GOT3 (cell line): Measurements from ENCODE around the gene MSL3.

ENCODE experiments used
- DNase-seq: peaks from one replicate; lab custom pipeline; 2025; ENCODE audit warnings: mixed read lengths; lab: John Stamatoyannopoulos, UW

Gene MSL3, protein sequence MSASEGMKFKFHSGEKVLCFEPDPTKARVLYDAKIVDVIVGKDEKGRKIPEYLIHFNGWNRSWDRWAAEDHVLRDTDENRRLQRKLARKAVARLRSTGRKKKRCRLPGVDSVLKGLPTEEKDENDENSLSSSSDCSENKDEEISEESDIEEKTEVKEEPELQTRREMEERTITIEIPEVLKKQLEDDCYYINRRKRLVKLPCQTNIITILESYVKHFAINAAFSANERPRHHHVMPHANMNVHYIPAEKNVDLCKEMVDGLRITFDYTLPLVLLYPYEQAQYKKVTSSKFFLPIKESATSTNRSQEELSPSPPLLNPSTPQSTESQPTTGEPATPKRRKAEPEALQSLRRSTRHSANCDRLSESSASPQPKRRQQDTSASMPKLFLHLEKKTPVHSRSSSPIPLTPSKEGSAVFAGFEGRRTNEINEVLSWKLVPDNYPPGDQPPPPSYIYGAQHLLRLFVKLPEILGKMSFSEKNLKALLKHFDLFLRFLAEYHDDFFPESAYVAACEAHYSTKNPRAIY

DNA sequence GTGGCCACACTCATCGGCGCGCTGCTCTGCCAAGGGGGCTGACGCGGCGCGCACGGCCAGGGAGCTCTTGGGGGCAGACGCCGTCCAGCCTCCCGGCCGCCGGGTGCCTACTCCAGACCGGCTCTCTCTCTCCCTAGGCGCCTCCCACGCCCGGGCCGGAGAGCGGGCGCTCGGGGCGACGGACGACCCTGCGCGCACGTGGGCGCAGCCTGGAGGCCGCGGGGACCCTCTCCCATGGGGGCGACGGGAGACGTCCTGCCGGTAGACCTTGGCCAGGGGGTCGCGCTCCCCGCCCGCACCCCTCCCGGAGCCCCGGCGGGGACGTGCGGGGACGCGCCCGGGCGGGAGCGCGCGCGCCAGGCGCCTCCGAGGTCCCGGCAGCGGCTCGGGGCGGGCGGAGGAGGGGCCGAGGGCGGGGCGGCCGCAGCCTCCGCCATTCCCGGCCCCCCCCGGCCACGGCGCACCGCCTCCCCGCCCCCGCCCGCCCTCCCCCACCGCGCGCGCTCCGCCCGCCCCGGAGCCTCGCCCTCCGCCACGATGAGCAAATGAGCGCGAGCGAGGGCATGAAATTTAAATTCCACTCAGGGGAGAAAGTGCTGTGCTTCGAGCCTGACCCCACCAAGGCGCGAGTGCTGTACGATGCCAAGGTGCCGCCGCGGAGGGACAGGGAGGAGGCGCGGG is at the start of gene MSL3:
Gene MSL3, plus strand, starts transcription at position 519 of the 681 bp plus-strand sequence. Its CDS starts 27 bp downstream, at position 546.
- DNase-seq, result no peak

DNA sequence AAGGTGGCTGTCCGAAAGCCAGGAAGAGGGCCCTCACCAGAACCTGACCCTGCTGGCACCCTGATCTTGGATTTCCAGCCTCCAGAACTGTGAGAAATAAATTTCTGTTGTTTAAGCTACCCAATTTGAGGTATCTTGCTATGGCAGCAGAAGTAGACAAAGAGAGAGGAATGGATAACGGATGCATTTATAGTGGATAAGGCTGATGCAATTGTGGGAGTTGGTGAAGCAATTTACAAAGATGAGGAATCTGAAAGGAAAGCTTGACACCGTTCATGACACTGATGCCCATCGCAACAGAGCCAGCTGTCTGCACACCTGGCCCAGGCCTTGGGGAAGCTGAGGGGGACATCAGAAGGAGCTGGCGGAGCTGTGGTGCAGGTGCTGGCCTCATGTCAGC is 35.7 kb upstream of the MSL3 start:
- no peak for DNase-seq

DNA sequence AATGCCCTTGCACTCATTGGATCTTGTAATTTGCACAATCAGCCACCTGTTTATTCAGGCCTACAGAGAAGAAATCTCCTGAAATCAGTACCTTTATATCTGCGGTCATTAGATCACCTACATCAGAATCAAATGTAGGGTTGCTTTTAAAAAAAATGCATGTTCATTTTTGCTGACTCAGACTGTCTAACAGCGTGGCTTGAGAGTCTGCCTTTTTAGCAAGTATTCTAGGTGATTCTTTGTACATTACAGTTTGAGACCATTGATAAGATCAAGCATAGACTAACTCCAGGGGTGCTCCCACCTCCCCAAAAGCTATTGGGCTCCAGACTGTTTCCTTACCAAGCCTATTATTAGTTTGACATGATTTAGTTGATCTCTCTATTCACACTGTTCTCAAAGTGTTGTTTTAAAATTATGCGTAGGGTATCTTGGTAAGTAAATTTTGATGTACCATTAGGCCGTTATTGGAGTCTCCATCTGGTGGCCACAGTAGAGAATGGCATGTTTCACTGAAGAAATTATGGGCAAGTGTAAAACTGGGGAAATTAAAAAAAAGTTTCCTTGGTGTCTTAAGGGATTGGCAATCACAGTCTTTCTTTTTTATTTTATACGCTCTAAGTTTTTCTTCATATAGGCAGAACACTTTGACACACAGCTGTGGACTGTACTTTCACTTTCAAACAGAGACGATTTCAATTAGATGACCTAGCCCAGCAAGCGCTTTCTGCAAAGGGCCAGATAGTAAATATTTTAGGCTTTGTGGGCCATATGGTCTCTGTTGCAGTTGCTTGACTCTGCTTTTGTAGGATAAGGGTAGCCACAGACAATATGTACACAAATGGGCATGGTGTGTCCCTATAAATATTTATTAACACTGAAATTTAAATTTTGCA is 33.7 kb upstream of the MSL3 start:
- no peak for DNase-seq

DNA sequence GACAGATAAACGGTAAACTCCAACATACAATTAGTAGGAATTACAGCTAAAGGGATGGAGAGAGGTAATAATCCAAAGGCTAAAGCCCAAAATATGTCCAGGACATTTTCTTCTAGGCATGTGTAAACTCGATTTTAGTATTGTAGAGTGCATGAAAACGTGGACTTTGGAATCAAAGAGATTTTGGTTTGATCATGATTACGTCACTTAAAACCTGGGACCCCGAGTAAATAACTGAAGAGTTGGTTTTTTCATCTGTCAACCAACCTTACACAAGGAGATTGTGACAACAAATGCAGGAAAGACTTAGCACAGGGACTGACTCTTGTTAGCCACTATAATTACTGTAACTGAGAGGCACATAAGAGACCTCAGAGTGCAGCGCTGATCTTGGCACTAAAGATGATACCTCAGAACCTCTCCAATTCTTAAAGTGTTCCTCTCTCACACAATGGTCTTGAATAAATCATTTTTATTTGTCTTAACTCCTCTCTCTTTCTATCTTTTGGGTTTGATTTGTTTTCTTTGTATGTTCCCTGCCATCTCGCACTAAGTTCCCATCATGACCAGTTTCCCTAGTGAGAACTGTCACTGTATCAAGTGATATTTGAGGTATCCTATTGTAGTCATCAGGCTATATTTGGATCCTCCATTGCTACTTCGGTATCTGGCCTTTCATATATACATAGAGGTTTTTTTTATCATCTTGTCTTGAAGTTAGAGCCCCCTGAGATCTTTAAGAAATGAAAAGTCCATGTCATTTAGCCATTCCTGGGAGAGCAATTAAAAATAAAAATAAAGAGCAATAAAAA is 32.2 kb upstream of the MSL3 start:
- DNase-seq, result no peak

DNA sequence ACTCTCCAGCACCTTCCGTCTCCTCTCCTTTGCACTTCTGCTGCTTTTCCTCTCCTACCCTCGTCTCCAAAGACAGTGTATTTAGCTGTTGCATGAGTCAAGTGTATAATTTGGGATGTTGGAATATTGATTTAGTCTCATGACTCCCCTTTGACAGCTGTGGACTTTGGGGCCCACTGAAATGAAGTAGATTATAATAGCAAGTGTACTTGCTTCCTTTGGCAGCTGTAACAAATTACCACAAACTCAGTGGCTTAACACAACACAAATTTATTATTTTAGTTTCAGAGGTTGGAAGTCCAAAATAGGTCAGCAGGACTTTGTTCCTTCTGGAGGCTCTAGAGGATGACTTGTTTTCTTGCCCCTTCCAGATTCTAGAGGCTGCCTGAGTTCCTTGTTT is 29.5 kb upstream of the MSL3 start:
- no peak for DNase-seq

DNA sequence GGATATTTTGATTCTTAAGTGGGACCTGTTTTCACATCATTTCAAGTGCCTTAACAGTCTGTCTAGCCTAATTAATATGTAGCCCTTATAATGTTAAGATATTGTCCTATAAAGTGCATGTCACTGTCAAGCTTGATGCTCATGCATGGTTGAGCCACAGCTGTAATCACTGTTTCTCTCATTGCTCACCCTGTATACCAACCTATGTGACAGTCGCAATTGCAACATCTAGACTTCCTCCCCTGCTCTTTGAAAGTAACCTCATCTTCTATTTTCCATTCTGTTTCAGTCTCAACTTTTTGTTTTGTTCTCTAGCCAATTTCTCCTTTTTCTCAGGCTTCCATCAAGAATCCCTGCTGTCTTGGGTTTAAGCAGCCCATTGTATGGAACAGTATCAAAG is 24.4 kb upstream of the MSL3 start:
- no peak for DNase-seq

DNA sequence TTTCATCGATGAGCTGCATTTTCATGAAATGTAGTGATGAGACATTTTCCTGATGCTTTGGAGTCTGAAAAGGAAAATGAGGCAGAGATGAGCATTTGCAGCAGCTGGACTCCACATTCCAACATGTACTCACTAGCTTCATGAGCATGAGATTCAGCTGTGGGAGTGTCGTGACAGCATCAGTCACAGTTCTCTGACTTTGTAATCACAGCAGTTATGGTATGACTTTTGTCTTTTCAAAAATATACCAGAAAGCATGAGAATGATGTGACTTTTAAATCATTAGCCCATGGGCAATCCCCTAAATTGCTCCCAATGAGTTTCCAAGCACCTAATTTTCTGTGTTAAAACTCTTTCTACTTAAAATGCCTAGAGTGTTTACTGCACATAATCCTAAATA is 18.3 kb upstream of the MSL3 start:
- no peak for DNase-seq

DNA sequence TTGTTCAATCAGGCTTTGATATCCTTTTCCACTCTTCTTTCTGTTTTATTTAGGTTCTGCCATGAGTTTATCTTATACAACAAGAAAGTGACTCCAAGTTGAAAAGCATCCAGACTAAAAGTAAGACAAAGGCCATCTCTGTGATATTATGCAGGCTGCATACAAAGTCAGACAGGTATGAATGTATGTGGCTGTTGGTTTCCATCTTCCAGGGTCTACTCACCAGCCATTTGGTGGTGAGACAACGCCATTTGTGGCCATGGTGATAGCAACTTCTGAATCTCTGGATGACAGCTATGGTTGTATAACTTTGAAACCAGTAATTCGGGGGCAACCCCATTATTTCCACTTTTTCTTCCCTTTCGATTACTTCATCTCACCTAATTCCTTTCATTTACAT is 17.2 kb upstream of the MSL3 start:
- DNase-seq, result no peak

DNA sequence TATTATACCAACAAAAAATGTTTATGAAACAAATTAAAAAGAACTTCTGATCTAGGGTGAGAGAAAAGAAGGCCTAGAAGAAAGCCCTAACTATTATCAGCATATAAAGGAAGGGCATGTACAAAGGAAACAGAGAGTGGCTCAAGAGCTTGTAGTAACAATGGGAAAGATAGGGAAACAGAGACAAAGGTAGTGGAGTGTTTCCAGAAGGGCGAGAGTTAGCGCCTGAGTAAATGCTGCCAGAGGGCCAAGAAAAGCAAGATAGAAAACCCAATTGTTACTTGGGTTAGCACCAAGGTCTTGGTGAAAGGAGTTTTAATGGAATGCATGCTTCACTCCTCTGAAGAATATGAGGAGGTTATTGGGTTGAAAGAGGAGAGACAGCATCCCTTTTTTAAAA is 16.5 kb upstream of the MSL3 start:
- DNase-seq, result no peak

DNA sequence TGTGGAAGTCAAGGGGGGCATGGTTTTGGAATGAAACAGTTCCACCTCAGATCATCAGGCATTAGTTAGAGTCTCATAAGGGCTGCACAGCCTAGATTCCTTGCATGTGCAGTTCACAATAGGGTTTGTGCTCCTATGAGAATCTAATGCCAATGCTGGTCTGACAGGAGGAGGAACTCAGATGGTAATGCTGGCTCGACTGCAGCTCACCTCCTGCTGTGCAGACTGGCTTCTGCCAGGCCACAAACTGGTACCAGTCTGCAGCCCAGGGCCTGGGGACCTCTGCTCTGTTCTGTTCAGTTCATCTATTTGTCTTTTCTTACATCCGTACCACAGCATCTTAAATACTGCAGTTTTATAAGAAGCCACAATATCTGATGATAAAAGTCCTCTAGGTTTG is 12.2 kb upstream of the MSL3 start:
- no peak for DNase-seq

DNA sequence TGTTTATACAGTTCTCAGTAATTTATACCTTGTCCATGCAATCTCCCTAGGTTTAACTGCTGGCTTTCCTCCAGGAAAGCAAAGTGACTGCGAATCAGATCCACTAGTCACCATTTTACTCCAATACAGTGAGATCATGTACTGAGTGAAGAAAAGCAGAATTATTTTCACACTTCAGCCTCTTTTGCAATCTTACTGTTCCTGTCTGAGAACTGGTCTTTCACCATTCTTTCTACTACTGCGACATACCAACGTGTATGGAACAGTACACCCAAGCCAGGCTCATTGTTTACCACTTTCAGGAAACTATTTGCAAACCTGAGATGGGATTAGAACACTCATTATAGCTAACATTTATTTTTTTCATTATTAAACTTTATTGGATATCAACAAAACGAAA is 8.0 kb upstream of the MSL3 start:
- DNase-seq, result no peak

DNA sequence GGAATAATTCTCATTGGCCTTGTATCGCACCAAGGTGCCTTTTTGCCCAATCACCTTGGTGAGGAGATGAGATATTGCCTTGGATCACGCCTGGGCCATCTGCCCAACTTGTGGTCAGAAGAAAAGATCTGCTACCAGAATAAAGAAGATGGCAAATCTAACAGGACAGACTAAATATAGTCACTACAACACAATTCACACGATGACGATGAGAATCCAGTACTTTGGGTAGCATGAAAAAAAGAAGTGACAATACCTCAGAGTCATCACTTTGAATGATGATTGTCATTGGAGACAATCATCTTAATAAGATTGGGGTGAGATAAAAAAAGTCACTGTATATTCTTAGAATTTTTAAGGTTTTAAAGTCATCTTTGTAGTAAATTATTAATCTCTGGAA is 7.3 kb upstream of the MSL3 start:
- DNase-seq, result no peak

DNA sequence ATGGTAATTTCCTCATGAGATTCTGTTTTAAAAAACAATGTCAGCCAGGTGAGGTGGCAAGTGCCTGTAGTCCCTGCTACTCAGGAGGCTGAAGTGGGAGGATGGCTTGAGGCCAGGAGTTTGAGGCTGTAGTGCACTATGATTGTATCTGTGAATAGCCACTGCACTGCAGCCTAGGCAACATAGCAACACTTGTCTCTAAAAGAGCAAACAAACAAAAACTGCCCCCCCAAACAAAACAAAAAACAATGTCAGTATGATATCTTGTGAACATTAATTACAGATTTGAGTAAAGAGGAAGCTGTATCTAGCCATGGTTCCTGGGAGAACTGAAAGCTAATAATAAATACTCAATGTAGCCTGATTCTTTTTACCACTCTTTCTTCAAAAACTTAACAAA is 6.8 kb upstream of the MSL3 start:
- DNase-seq, result no peak

DNA sequence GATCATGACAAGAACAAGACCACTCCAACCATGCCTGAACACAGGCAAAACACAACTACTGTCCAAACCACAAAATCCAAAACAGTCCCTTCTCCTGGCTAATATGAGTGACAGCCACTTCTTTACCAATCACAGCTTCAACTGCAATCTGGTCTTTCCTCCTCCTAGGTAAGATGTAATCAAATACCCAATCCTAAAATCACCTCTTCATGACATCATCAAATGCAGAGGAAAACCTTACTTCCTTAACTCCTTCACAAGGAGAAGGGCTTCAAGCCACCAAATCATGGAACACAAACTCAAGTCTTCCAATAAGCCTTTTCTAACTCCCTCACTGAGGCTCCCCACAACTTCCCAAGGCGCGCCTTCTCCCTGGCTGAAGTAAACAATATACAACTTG is 4.4 kb upstream of the MSL3 start:
- no peak for DNase-seq

DNA sequence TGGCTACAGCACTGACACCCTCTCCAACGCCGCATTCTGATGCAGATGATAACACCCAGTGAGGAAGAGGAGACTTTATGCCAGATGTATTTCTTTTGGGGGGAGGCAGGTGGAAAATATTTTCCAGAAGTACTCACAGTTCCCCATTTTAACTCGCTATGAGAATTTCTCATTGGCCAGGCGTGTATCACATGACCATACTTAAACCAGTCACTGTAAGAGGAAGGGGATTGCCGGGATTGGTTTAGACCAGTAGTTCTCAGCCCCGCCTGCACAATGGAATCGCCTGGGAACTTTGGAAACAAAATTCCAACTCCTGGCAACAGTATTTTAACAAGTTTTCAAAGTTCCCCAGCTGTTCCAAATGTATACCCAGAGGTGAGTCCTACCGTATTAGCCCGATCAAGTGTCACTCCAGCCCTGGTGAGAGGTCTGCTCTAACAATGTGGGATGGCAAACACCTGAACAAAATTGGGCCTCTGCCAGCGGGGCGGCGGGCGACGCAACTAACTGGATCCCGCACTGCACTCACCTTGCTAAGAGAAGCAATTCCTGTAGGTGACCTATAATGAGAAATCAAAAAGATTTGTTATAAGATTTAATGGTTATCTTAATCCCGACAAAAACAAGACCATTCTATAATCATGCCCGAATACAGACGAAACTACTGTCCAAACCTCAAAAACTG is 2.9 kb upstream of the MSL3 start:
- no peak for DNase-seq

DNA sequence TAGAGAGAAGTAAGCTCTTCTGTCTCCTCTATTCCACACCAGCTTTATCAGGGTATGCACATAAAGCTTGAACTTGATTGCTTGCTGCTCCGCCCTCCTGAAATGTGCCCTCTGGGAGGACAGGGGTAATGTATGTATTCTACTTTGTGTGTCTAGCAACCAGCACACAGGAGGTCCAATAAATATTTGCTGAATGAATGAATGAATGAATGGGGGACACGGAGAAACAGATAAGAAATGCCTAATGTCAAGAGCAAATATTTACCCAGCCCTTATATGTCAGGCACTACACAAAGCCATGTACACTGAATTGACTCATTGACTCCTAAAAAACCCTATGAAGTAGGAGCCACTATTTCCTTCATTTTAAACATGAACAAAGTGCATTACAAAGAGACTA is 2.3 kb upstream of the MSL3 start:
- no peak for DNase-seq

DNA sequence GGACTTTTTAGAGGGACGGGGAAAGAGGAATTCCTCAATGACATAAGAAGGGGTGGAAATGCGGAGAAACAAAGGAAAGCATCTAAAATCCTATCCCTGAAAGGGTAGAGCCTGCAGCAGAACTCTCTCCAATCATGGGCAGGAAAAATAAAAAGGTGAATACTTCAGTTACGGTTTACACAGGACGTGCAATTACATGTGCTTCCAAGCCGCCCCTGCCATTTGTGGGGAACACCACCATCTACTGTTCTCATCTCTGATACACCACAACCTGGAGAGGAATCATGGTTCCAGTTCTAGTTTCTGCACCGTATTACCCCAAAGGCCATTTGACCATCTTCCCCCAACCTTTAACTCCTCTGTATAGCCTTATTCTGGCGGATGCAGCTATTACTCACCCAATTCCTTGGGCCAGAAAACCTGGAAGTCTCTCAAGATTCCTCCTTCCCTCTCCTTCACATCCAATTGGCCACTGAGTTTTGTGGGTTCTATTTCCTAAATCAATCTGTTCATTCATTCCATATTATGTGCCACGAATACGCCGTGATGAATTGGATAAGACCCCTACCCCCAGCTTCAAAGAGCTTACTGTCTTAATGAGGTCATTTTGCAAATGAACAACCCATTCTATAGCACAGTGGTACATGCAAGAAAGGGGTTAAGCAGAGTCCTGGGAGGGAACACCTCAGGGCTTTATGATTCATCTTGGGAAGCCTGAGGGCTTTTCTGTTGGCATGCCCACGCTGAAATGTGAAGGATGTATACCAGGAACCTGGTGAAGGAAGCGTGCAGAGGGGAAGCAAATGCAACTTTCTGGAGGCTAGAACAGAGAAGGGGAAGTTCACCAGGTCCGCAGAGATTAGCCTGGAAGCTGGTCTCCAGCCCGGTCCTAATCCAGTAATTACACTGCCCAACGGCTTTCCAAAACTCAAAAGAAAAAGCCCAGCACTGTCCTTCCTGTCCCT is 1.4 kb upstream of the MSL3 start:
- DNase-seq, result no peak

DNA sequence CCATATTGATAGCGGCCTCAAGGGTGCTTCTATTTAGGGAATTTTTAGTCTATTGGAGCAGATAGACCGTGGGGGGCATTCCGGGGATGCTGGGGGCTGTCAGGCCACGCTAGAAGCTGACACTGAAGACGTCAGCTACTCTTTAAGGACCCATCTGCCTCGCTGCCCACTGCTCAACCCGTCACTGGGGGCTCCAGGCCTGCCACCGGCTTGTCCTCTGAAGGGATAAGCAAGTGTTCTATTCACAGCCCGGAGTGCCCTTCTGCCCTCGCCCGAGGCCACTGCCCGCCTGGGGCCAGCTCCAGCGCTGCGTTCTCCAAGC is 679 bp upstream of the MSL3 start:
- no peak for DNase-seq

DNA sequence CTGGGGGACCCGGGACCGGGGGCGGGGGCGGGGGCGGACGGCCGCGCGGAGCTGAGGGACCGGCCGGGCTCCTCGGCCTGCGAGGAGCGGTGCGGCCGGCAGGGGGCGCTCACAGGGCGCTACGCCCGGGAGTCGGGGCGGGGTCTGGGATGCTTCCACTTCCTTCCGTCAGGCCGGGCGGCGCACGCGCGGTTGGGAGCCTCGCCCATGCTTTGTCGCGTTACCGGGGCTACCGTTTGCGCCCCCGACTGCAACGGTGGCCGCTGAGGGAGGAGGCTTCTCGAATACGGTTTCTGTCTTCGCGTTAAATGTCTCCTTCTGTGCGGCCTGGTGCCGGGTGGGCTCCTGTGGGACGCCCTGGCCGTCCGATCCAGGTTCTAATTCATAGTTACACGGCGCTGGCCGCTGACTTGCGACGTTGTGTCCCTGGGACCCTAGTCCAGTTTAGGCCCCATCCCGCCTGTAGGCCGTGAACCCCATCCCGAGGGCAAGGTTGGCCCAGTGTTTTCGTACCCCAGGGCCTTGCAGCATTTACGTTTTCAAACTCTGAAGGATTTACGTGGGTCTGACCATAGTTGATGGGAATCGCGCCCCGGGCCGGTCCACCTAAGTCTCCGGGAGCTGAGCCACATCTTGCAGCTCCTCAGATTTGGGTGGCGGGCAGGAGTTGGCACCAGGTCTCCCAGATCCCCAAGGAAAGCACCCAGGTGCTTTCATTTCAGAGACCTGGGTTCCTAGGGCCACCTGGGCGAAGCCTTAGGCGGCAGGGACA is 549 bp downstream of the MSL3 start:
- DNase-seq, result peak; percentile 51
